SU-DHL-6 (cell line): Measurements from ENCODE around the gene S100A1.

Experiments
- CTCF ChIP-seq: fragments of 200-600 bp; sonication (generic); IDR thresholded peaks from one replicate; pipeline ENCODE4 v1.5.1; 2017; ENCODE audit warnings: antibody characterized with exemption, mild to moderate bottlenecking, low read length, moderate library complexity; ENCODE audit not compliant: insufficient read depth, poor library complexity, severe bottlenecking
- EZH2phosphoT487 ChIP-seq: fragments of 200-600 bp; sonication (generic), shearing (Covaris generic); conservative IDR thresholded peaks from 2 replicates; pipeline ENCODE4 v1.6.1; 2018; ENCODE audit warnings: mild to moderate bottlenecking, antibody characterized with exemption, low read length, moderate library complexity, mixed read lengths

DNA sequence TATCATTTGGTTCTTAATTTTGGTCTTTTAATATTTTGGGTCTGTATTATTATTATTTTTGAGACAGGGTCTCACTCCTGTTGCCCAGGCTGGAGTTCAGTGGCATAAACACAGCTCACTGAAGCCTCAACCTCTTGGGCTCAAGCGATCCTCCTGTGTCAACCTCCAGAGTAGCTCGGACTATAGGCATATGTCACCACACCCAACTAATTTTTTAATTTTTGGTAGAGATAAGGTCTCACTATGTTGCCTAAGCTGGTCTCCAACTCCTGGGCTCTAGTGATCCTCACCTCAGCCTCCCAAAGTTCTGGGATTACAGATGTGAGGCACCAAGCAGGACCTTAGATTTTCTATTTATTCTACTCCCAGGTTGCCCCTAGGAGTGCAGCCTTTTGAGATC, 45.3 kb downstream of the S100A1 start:
- TF ChIP-seq EZH2phosphoT487 (no peak), CTCF (no peak)
